Colon (tissue), 2 donors: ENCODE results near the gene RNF8.
"Not testable (repeated sequence)": the region's sequence is repeated elsewhere in the genome, so short reads cannot be mapped to it uniquely, and the experiment has no call there.

Experiments used
- FAIRE-seq: peaks from 2 replicates; lab custom pipeline; 2012; peaks lifted over from hg19 to GRCh38; lab: Jason Lieb, UNC
- donor health status: control.
- donor health status: control.

RNF8 gene

DNA sequence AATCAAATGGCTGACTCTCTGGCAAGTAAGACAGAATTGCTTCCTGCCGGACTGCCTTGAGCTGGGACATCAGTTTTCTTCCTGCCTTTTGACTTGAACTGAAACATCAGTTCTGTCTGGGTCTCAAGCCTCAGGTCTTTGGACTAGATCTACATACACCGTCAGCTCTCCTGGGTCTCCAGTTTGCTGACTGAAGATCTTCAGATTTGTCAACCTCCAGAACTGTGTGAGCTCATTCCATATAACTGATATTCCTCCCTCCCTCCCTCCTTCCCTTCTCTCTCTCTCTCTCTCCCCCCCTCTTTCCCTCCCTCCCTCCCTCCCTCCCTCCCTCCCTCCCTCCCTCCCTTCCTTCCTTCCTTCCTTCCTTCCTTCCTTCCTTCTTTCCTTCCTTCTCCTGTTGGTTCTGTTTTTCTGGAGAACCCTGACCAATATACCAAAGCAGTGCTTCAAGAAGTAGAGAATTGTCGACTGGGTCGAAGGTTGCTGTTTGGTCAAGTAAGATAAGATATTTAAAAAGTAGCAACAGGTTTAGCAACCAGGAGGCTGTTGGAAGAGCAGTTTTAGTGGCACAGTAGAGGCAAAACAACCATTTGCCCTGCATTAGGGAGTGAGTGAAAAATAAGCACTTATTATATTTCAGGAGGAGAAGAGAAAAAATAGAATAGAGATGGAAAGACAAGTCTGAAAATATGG, 46.2 kb downstream of the RNF8 start:
- no peak for FAIRE-seq

DNA sequence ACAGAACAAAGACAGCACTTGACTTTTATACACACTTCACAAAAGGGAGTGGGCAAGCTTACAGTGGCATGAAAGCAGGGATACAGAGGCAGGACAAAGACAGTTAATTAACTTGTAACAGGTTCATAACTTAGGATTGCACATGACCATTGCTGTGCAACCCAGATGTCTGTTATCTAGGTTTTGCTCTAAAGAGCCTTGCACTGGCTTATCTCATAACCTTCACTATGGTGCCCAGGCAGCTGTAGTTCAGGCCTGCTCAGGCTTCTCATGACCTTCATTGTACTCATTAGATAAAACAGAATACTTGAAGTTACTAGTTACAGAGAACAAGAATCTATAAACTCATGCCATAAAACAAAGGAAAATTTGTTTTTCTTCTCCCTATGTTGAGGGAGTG, 47.9 kb downstream of the RNF8 start:
- FAIRE-seq = not testable (repeated sequence)

GRCh38 chr6:37406726-37407341, 53.1 kb downstream of the RNF8 start:
- no peak for FAIRE-seq

- no peak for FAIRE-seq
Measured at GRCh38 chr6:37407948-37408347, 54.2 kb downstream of the RNF8 start.

DNA sequence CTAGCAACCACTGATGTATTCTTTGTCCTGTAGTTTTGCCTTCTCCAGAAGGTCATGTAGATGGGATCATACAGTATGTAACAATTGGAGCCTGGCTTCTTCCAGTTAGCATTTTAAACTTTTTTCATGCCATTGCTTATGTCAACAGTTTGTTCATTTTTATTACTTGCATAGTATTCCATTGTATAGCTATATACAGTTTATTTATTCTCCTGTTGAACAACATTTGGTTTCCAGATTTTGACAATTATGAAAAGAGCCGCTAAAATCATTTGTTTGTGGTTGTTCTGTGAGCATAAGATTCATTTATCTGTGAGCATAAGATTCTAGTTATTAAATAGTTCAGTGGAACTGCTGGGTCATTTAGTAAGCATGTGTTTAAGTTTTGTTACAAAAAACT, 55.7 kb downstream of the RNF8 start:
- FAIRE-seq = no peak

DNA sequence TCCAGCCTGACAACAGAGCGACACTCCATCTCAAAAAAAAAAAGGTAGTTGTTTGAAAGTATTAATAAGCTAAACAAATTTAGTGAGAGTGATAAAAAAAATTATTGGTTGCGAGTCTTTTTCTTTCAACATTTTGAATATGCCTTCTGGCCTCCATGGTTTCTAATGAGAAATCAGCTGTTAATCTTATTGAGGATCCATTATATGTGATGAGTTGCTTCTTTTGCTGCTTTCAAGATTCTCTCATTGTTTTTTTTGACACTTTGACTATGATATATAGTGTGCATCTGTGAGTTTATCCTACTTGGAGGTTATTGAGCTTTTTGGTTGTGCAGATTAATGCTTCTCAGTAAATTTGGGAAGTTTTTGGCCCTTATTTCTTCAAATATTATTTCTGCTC, 63.6 kb downstream of the RNF8 start:
- no peak for FAIRE-seq

DNA sequence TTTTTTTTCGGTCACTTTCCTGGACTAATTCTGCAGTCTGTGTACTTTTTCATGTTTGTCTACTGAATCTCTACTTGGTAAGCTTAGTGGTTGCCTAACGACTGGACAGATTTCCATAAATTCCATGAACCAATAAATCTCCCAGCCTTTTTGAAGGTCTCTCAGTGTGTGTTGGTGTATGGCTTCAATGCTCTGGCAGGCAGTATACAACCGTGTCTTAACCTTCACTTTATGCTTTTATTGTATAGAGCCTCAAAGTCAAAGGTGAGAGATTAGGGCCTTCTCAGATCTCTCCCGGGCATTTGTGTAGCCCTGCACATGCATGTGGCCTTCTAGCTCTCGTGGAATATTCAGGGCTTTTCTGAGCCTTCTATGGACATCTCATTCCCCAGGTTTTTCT, 64.9 kb downstream of the RNF8 start:
- no peak for FAIRE-seq

DNA sequence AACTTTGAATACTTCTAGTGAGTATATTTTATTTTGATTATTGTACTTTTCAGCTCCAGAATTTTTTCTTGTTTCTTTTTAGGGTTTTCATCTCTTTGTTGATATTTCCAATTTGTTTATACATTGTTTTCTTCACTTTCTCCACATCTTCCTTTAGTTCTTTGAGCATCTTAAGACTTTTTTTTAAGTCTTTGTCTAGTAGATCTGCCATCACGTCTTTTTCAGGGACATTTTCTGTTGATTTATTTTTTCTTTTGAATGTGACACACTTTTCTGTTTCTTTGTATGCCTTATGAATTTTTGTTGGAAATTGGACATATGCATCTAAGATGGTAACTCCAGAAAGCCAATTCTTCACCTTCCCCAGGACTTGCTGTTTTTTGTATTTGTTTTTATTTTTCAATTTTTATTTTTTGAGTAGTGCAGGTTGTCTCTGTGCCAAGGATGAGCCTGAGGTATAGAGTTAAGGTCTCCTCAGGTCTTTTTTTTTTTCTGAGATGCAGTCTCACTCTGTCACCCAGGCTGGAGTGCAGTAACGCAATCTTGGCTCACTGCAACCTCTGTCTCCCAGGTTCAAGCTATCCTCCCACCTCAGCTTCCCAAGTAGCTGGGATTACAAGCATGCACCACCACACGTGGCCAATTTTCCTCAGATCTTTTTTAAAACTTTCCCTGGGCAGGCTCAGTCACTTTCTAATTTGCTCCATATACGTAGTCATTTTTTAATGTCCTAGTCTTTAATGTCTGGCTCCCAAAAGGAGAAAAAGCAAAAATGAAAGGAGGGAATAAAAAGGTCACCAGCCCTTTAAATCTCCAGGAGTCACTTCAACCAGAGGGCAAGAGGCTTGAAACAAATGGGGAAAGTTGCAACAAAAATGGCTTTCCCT, 72.5 kb downstream of the RNF8 start:
- no peak for FAIRE-seq

GRCh38 chr6:37426945-37427510, 73.2 kb downstream of the RNF8 start:
- no peak for FAIRE-seq

GRCh38 chr6:37429352-37429750, 75.6 kb downstream of the RNF8 start:
- FAIRE-seq = no peak

- no peak for FAIRE-seq
Measured at GRCh38 chr6:37432590-37432915, 78.8 kb downstream of the RNF8 start.

- no peak for FAIRE-seq
Measured at GRCh38 chr6:37432916-37433656, 79.3 kb downstream of the RNF8 start, which contains the start of gene CMTR1. CMTR1 (plus strand) TSS chr6:37433221; CDS start chr6:37435630, 2,409 bp downstream.

GRCh38 chr6:37433657-37434271, 80.0 kb downstream of the RNF8 start:
- FAIRE-seq = no peak

DNA sequence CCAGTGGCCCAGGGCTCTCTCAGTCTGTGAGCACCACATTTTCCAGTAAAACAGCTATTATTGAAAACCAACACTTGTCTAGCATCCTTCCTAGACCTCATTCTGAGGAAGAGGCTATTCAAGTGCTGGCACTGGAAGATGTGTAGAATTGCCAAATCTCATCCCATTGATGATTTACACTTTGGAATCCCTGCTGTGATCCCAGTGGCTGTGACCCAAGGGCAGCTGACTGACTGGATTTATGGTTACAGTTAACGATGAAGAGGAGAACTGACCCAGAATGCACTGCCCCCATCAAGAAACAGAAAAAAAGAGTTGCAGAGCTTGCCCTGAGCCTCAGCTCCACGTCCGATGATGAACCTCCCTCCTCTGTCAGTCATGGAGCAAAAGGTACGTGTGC, 81.6 kb downstream of the RNF8 start:
- no peak for FAIRE-seq

DNA sequence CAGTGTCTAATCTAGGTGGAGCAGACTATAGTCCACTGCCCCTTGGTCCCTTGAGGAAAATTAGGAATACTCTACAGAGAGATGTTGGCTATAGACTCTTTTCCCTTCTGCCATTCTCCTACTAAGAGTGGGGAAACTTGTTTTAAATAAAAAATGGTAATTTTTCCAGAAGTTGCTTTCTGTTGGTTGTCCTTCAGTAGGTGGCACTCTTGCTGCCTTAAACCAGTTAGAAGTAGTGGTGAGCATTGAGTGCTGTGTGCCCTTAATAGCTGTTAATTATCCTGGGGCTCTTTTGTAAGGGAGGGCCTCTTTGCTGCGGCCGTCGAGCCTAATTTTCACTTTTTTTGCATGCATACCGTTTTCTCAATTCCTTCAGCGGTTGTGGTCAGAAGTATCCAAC, 82.0 kb downstream of the RNF8 start:
- FAIRE-seq = no peak

GRCh38 chr6:37438930-37439329, 85.1 kb downstream of the RNF8 start:
- FAIRE-seq = no peak

DNA sequence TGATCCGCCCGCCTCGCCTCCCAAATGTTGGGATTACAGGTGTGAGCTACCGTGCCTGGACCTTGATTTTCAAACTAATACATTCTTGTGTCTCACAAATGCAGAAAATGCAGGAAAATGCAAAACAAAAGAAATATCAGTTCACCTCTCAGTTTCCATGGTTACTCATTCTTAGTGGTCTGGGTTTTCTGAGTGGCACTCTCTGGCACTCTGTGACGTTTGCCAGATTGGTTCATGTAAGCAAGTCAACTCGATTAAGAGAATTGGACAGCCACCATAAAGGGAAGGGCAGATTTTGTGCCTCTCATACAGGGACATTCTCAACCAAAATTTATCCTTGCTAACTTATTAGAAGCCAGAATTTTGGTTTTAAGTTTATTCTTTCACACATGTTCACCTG, 87.9 kb downstream of the RNF8 start:
- no peak for FAIRE-seq

DNA sequence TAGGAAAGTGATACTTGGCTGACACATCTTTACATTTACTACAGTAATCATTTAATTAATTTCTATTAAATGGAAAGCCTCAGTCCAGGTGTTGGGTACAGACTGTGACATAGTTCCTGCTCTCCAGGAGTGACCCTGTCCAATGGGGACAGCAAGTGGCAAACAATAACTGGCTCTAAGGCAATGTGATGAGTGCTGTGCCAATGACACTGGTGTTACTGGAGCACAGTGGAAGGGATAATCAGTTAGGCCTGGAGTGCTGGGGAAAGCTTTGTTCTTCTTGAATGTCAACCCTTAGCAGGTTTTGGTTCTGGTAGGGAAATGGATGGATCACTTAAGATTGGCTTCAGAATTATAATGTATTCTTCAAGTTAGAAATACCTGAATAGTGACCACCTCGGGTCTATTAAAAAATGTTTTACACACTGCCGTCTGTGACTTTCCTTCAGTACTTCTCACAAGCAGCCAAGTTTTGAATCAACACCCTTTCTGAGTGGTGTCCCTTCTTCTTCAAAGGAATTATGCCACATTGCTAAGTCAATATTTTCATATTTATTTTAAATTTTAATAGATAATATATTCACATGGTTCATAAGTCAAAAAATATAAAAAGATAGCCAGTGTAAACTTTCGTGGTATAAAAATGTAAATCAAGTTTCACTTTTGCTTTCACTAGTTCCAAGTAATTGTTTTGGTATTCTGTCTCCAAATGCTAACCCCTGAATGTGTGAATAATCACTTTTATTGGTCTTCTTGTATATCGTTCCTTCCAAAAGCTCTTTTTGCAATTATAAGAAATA, 88.8 kb downstream of the RNF8 start:
- no peak for FAIRE-seq

- FAIRE-seq = not testable (repeated sequence)
Measured at GRCh38 chr6:37443216-37443542, 89.4 kb downstream of the RNF8 start.
